ENCODE measurements around the gene AUTS2. TPM values are rescaled to one million over a fixed set of nuclear protein-coding genes. Genes with fewer than 3 reads are reported as not detected.
"Not testable (repeated sequence)": the region's sequence is repeated elsewhere in the genome, so short reads cannot be mapped to it uniquely, and the experiment has no call there.

The AUTS2 gene
- total RNA-seq, 1 experiment from 2014 or later: 2.5 TPM

DNA sequence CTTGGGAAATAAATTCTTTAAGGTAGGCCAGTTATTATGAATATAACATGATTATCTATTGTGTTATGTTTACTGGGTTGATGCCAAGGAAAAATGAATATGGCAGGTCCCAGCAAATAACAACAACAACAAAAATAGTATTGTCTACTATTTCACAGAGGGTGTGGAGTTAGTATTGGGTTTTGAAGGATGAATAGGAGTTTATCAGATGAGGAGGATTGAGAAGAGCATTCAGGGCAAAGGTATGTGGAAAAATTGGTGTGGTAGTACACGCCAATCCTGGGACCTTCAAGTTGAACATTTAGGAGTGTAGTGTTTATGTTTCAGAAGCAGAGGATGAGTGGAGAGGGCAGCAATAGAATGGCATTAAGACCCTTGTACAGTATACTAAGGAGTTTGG, 671.9 kb downstream of the AUTS2 start:
- ChIA-PET POLR2A (no interaction called here), CTCF (no interaction called here)
- Histone ChIP-seq H3K27me3 (ENCODE audit: control insufficient read depth, insufficient read depth, low read length) (no peaks in the 10 kb centered on the region), H3K4me3 (ENCODE audit: low read depth in 2 of 2, low read length in 2 of 2) (no peak overlapping the region), H3K4me1 (ENCODE audit: control insufficient read depth, insufficient read depth, low read length) (no peaks in the 10 kb centered on the region), H3K27ac (ENCODE audit: low read length) (no peak overlapping the region), H3K36me3 (ENCODE audit: control insufficient read depth, insufficient read depth, low read length) (no peaks in the 10 kb centered on the region), H3K9me3 (ENCODE audit: control insufficient read depth, insufficient read depth, low read depth, low read length) (no peaks in the 10 kb centered on the region)
- no peak for ATAC-seq
- in situ Hi-C loops (cut with HindIII; ENCODE audit: low pct_unique_long_range_greater_than_20kb, low sequenced_read_pairs): no loop called here
- DNase-seq (ENCODE audit: low read depth, low spot score): no peak
- intact Hi-C loops (cut with micrococcal nuclease; ENCODE audit: unreplicated experiment): no loop called here
- TF ChIP-seq TCF7L2 (IDR thresholded peaks at IDR 0.05; ENCODE audit: low read depth, low read length) (no peak), REST (IDR thresholded peaks at IDR 0.05; ENCODE audit: insufficient read depth in 1 of 2, low read depth in 2 of 2, low read length in 1 of 2) (no peak), POLR2AphosphoS5 (IDR thresholded peaks at IDR 0.05; ENCODE audit: low read depth, low read length) (no peak)
- TF ChIP-seq, protein P1, sequence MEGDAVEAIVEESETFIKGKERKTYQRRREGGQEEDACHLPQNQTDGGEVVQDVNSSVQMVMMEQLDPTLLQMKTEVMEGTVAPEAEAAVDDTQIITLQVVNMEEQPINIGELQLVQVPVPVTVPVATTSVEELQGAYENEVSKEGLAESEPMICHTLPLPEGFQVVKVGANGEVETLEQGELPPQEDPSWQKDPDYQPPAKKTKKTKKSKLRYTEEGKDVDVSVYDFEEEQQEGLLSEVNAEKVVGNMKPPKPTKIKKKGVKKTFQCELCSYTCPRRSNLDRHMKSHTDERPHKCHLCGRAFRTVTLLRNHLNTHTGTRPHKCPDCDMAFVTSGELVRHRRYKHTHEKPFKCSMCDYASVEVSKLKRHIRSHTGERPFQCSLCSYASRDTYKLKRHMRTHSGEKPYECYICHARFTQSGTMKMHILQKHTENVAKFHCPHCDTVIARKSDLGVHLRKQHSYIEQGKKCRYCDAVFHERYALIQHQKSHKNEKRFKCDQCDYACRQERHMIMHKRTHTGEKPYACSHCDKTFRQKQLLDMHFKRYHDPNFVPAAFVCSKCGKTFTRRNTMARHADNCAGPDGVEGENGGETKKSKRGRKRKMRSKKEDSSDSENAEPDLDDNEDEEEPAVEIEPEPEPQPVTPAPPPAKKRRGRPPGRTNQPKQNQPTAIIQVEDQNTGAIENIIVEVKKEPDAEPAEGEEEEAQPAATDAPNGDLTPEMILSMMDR (IDR thresholded peaks at IDR 0.05): no peak
- no TSS peak for BruUV-seq (replicated peaks)

GRCh38 chr7:70271617-70272081, 673.4 kb downstream of the AUTS2 start:
- TF ChIP-seq SIN3A (IDR thresholded peaks at IDR 0.05; ENCODE audit: borderline replicate concordance, insufficient read depth, low read depth, low read length) (no peak), POLR2AphosphoS5 (IDR thresholded peaks at IDR 0.05; ENCODE audit: low read depth, low read length) (no peak), REST (IDR thresholded peaks at IDR 0.05; ENCODE audit: insufficient read depth in 1 of 2, low read depth in 2 of 2, low read length in 1 of 2) (no peak)
- TF ChIP-seq, protein P1 (IDR thresholded peaks at IDR 0.05): no peak
- in situ Hi-C loops (cut with HindIII; ENCODE audit: low pct_unique_long_range_greater_than_20kb, low sequenced_read_pairs) (no loop called here), intact Hi-C loops (cut with micrococcal nuclease; ENCODE audit: unreplicated experiment) (no loop called here)
- Histone ChIP-seq H3K27ac (ENCODE audit: low read length) (no peak overlapping the region), H3K9me3 (ENCODE audit: control insufficient read depth, insufficient read depth, low read depth, low read length) (no peaks in the 10 kb centered on the region), H3K4me3 (ENCODE audit: low read depth in 2 of 2, low read length in 2 of 2) (no peak overlapping the region), H3K4me1 (ENCODE audit: control insufficient read depth, insufficient read depth, low read length) (no peaks in the 10 kb centered on the region), H3K36me3 (ENCODE audit: control insufficient read depth, insufficient read depth, low read length) (no peaks in the 10 kb centered on the region), H3K27me3 (ENCODE audit: control insufficient read depth, insufficient read depth, low read length) (no peaks in the 10 kb centered on the region)
- ATAC-seq (no peak), DNase-seq (ENCODE audit: low read depth, low spot score) (no peak)
- ChIA-PET POLR2A (no interaction called here), CTCF (no interaction called here)
- no TSS peak for BruUV-seq (replicated peaks)

- CTCF ChIA-PET; ATAC-seq; H3K27ac ChIP-seq (ENCODE audit: low read length); POLR2A ChIA-PET; intact Hi-C loops (cut with micrococcal nuclease; ENCODE audit: unreplicated experiment); H3K4me1 ChIP-seq (ENCODE audit: control insufficient read depth, insufficient read depth, low read length); H3K36me3 ChIP-seq (ENCODE audit: control insufficient read depth, insufficient read depth, low read length); BruUV-seq (replicated peaks); in situ Hi-C loops (cut with HindIII; ENCODE audit: low pct_unique_long_range_greater_than_20kb, low sequenced_read_pairs); H3K4me3 ChIP-seq (ENCODE audit: low read depth in 2 of 2, low read length in 2 of 2); H3K9me3 ChIP-seq (ENCODE audit: control insufficient read depth, insufficient read depth, low read depth, low read length); H3K27me3 ChIP-seq (ENCODE audit: control insufficient read depth, insufficient read depth, low read length); DNase-seq (ENCODE audit: low read depth, low spot score): not testable (repeated sequence)
Observed at GRCh38 chr7:70275570-70275969, 677.3 kb downstream of the AUTS2 start.

Data from Panc1 (cell line).